ENCODE measurements around the gene FAM32A.

FAM32A gene

GRCh38 chr19:16155128-16155527, 30.1 kb upstream of the FAM32A start:
- TF ChIP-seq CTCF (IDR thresholded peaks at IDR 0.05; ENCODE audit: low read depth, low read length, missing control alignments): no peak
- no peak for DNase-seq (ENCODE audit: low read depth)
- no peak overlapping the region for H3K4me3 ChIP-seq (ENCODE audit: low read depth, low read length)

- no peak for DNase-seq (ENCODE audit: low read depth)
- no peak for TF ChIP-seq CTCF (IDR thresholded peaks at IDR 0.05; ENCODE audit: low read depth, low read length, missing control alignments)
- no peak overlapping the region for H3K4me3 ChIP-seq (ENCODE audit: low read depth, low read length)
Measured at GRCh38 chr19:16156904-16157303, 28.3 kb upstream of the FAM32A start.

- TF ChIP-seq CTCF (IDR thresholded peaks at IDR 0.05; ENCODE audit: low read depth, low read length, missing control alignments): no peak
- DNase-seq (ENCODE audit: low read depth): no peak
- H3K4me3 ChIP-seq (ENCODE audit: low read depth, low read length): no peak overlapping the region
Measured at GRCh38 chr19:16157601-16158000, 27.6 kb upstream of the FAM32A start.

GRCh38 chr19:16159655-16160054, 25.6 kb upstream of the FAM32A start:
- H3K4me3 ChIP-seq (ENCODE audit: low read depth, low read length): no peak overlapping the region
- no peak for TF ChIP-seq CTCF (IDR thresholded peaks at IDR 0.05; ENCODE audit: low read depth, low read length, missing control alignments)
- DNase-seq (ENCODE audit: low read depth): no peak

GRCh38 chr19:16160445-16160942, 24.7 kb upstream of the FAM32A start:
- DNase-seq (ENCODE audit: low read depth): no peak
- no peak for TF ChIP-seq CTCF (IDR thresholded peaks at IDR 0.05; ENCODE audit: low read depth, low read length, missing control alignments)
- H3K4me3 ChIP-seq (ENCODE audit: low read depth, low read length): no peak overlapping the region

- H3K4me3 ChIP-seq (ENCODE audit: low read depth, low read length): no peak overlapping the region
- no peak for TF ChIP-seq CTCF (IDR thresholded peaks at IDR 0.05; ENCODE audit: low read depth, low read length, missing control alignments)
- no peak for DNase-seq (ENCODE audit: low read depth)
Measured at GRCh38 chr19:16160943-16161560, 24.2 kb upstream of the FAM32A start.

GRCh38 chr19:16161840-16162239, 23.4 kb upstream of the FAM32A start:
- H3K4me3 ChIP-seq (ENCODE audit: low read depth, low read length): no peak overlapping the region
- DNase-seq (ENCODE audit: low read depth): no peak
- TF ChIP-seq CTCF (IDR thresholded peaks at IDR 0.05; ENCODE audit: low read depth, low read length, missing control alignments): no peak
